HepG2 (cell line): ENCODE data around the gene TMEM225B. TPM values are rescaled to one million over a fixed set of nuclear protein-coding genes. Genes with fewer than 3 reads are reported as not detected.

Experiments
- BCL6 ChIP-seq: IDR thresholded peaks from 2 replicates; pipeline ENCODE4 v1.6.1; 2016; ENCODE audit warnings: missing genetic modification reagents, missing compliant biosample characterization
- GTF2F1 ChIP-seq: fragments of 150-350 bp; IDR thresholded peaks from 2 replicates; pipeline ENCODE4 v1.6.1; 2014; ENCODE audit warnings: low read length
- GZF1 ChIP-seq: sonication (generic); formaldehyde crosslinking; IDR thresholded peaks from 2 replicates; pipeline ENCODE4 v1.5.1; 2020; ENCODE audit warnings: mild to moderate bottlenecking, missing genetic modification reagents
- HMG20B ChIP-seq: conservative IDR thresholded peaks from 2 replicates; pipeline ENCODE4 v1.6.1; 2016; ENCODE audit warnings: missing genetic modification reagents, missing compliant biosample characterization
- IRF2 ChIP-seq: IDR thresholded peaks from 2 replicates; pipeline ENCODE4 v1.6.1; 2018; ENCODE audit warnings: missing genetic modification reagents, missing compliant biosample characterization
- MXI1 ChIP-seq: IDR thresholded peaks from 3 replicates; pipeline ENCODE4 v1.6.1; 2012; ENCODE audit warnings: low read depth, low read length, inconsistent platforms, borderline replicate concordance
- POLR2A ChIP-seq, 2 experiments: IDR thresholded peaks; 2 replicates each; pipeline ENCODE4 v1.6.1; 2011; ENCODE audit warnings: low read depth in 2 of 2, low read length in 2 of 2, mild to moderate bottlenecking in 1 of 2, moderate library complexity in 1 of 2; ENCODE audit not compliant: insufficient read depth in 1 of 2
- RFX5 ChIP-seq: IDR thresholded peaks from 2 replicates; pipeline ENCODE4 v1.6.1; 2011; ENCODE audit warnings: low read depth, low read length, improper control_type of control experiment
- TCF7 ChIP-seq: sonication (generic); IDR thresholded peaks from 2 replicates; pipeline ENCODE4 v1.6.1; 2016; ENCODE audit warnings: antibody characterized with exemption, low read depth
- TCF7L2 ChIP-seq: IDR thresholded peaks from 2 replicates; pipeline ENCODE4 v1.6.1; 2011; ENCODE audit warnings: mild to moderate bottlenecking, low read depth, low read length, moderate library complexity
- THYN1 ChIP-seq: sonication (generic); formaldehyde crosslinking; IDR thresholded peaks from 2 replicates; pipeline ENCODE4 v1.8.1; 2023; ENCODE audit warnings: low read depth, mild to moderate bottlenecking, moderate library complexity, missing genetic modification reagents, borderline replicate concordance
- ZFP36L1 ChIP-seq: sonication (generic); formaldehyde crosslinking; IDR thresholded peaks from 2 replicates; pipeline ENCODE4 v1.8.0; 2022; ENCODE audit warnings: mild to moderate bottlenecking, missing genetic modification reagents, moderate library complexity
- ZNF101 ChIP-seq: sonication (generic); formaldehyde crosslinking; IDR thresholded peaks from 2 replicates; pipeline ENCODE4 v1.4.0; 2020; ENCODE audit warnings: mild to moderate bottlenecking, low read depth, missing genetic modification reagents, borderline replicate concordance
- ZNF564 ChIP-seq: sonication (generic); formaldehyde crosslinking; IDR thresholded peaks from 2 replicates; pipeline ENCODE4 v1.8.1; 2023; ENCODE audit warnings: mild to moderate bottlenecking, missing genetic modification reagents
- ZNF605 ChIP-seq: sonication (generic); formaldehyde crosslinking; IDR thresholded peaks from 2 replicates; pipeline ENCODE4 v1.8.0; 2022; ENCODE audit warnings: mild to moderate bottlenecking, missing genetic modification reagents
- ZNF614 ChIP-seq: IDR thresholded peaks from 2 replicates; pipeline ENCODE4 v1.6.1; 2018; ENCODE audit warnings: missing biosample characterization, missing genetic modification reagents, inconsistent platforms, borderline replicate concordance
- ZNF772 ChIP-seq: sonication (generic); formaldehyde crosslinking; IDR thresholded peaks from 2 replicates; pipeline ENCODE4 v1.5.0; 2020; ENCODE audit warnings: mild to moderate bottlenecking, missing genetic modification reagents
- polyA plus RNA-seq, 8 experiments: library from polyadenylated mRNA; depleted of rRNA in 3 of 8; stranded (reverse) in 7 of 8; unstranded in 1 of 8; fragments of >200 nt; fragmentation: Illumina TruSeq in 4 of 8; extraction: Trizol in 4 of 8; gene quantifications; 2 replicates each; pipeline versions ENCODE4 v1.2.1 to v1.2.3, GENCODE V29; 2011 to 2016; ENCODE audit warnings: low read depth in 4 of 8, missing spikeins in 1 of 8, mixed read lengths in 1 of 8; ENCODE audit not compliant: insufficient read depth in 1 of 8
- total RNA-seq, 5 experiments: library from RNA; depleted of rRNA; stranded (reverse); fragments of >200 nt; fragmentation: Illumina TruSeq; extraction: Trizol; gene quantifications; 2 replicates each; pipeline ENCODE4 v1.2.3, GENCODE V29; 2016; ENCODE audit warnings: low read depth in 1 of 5
- TF ChIP-seq, protein P1 (sequence below): sonication (generic); formaldehyde crosslinking; IDR thresholded peaks from 2 replicates; pipeline ENCODE4 v1.4.0; 2020; ENCODE audit warnings: missing genetic modification reagents, low read depth, mild to moderate bottlenecking, borderline replicate concordance
- TF ChIP-seq, protein P2 (sequence below): sonication (generic); formaldehyde crosslinking; conservative IDR thresholded peaks from 2 replicates; pipeline ENCODE4 v1.8.1; 2023; ENCODE audit warnings: missing genetic modification reagents
- TF ChIP-seq, protein P3 (sequence below): sonication (generic); formaldehyde crosslinking; IDR thresholded peaks from 2 replicates; pipeline ENCODE4 v1.5.1; 2020; ENCODE audit warnings: missing genetic modification reagents, mild to moderate bottlenecking, borderline replicate concordance
- TF ChIP-seq, protein P4 (sequence below): sonication (generic); formaldehyde crosslinking; IDR thresholded peaks from 2 replicates; pipeline ENCODE4 v1.5.1; 2020; ENCODE audit warnings: missing genetic modification reagents, mild to moderate bottlenecking, borderline replicate concordance
- TF ChIP-seq, protein P5 (sequence below): sonication (generic); formaldehyde crosslinking; IDR thresholded peaks from 2 replicates; pipeline ENCODE4 v1.4.0; 2020; ENCODE audit warnings: missing genetic modification reagents
- TF ChIP-seq, protein P6 (sequence below): fragments of 450-650 bp; IDR thresholded peaks from 2 replicates; pipeline ENCODE4 v1.6.1; 2017

TMEM225B gene
- total and polyA plus RNA-seq, 2 of the 13 experiments (the other 11 are each of a cell fraction or from before 2014, with no cell fraction given), result 0.78 to 0.95 TPM

DNA sequence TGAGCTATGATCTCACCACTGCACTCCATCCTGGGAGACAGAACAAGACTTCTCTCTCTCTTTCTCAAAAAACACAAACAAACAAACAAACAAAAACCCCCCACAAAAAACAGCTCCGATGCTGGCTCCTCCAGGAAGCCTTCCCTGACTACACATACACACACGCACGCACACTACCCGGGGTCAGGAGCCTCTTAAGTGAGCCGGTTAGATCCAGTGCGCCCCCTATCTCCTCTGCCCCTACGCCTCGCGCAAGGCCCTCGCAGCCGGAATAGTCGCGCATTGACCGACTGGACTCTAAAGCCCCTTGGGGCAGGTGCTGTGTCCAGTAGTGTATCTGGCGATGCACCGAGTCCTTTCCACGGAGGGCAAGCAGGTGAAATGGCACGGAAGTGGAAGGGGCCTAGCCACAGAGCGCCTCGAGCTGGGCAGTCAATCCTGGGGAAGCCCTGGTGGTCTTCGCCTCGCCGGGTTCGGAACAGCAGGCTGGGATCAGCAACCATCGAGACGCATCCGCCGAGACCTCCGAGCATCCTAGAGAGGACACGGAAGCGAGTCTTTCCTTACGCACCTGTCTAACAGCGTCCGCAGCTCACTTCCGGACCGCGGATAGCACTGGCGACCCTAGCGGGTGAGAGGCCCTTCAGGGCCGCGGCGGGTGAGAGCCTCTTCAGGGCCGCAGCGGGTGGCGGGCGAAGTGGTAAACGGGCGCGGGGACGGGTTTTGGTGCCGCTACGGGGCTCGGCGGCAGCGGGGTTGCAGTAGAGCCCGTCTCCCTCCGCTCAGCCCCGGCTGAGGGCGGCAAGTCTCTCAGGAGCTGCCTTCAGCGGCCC, 18.5 kb downstream of the TMEM225B start, which contains the start of gene ZSCAN25 (continued):
- TF ChIP-seq, protein P1, sequence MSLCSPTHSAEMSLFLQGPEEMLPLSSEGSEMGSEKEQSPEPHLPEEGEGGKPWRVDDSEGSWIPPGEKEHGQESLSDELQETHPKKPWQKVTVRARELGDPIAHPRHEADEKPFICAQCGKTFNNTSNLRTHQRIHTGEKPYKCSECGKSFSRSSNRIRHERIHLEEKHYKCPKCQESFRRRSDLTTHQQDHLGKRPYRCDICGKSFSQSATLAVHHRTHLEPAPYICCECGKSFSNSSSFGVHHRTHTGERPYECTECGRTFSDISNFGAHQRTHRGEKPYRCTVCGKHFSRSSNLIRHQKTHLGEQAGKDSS (CRISPR knock-in tag), result peak; percentile 86; the same call in 1 of the 2 replicates
- TF ChIP-seq TCF7 (no peak), HMG20B (CRISPR knock-in tag) (peak; percentile 33; the same call in 1 of the 2 replicates), GZF1 (CRISPR knock-in tag) (peak; percentile 80), ZNF564 (no peak), MXI1 (peak; percentile 46; the same call in 1 of the 3 replicates), THYN1 (CRISPR knock-in tag) (no peak), ZFP36L1 (CRISPR knock-in tag) (no peak; the same call in 1 of the 2 replicates), ZNF101 (CRISPR knock-in tag) (0 out of 2 replicates have a peak, but pooled peaks have one; percentile 47), RFX5 (no peak), ZNF614 (CRISPR knock-in tag) (no peak; the same call in 1 of the 2 replicates), ZNF605 (peak; percentile 83), BCL6 (CRISPR knock-in tag) (peak; percentile 61), IRF2 (CRISPR knock-in tag) (peak; percentile 95), TCF7L2 (no peak), ZNF772 (CRISPR knock-in tag) (no peak; the same call in 1 of the 2 replicates), POLR2A (IDR thresholded peaks at IDR 0.05; ENCODE audit: insufficient read depth in 1 of 2, low read depth in 2 of 2, low read length in 2 of 2) (peak; percentile 82 to 83), GTF2F1 (no peak)
- TF ChIP-seq, protein P2, sequence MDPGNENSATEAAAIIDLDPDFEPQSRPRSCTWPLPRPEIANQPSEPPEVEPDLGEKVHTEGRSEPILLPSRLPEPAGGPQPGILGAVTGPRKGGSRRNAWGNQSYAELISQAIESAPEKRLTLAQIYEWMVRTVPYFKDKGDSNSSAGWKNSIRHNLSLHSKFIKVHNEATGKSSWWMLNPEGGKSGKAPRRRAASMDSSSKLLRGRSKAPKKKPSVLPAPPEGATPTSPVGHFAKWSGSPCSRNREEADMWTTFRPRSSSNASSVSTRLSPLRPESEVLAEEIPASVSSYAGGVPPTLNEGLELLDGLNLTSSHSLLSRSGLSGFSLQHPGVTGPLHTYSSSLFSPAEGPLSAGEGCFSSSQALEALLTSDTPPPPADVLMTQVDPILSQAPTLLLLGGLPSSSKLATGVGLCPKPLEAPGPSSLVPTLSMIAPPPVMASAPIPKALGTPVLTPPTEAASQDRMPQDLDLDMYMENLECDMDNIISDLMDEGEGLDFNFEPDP (CRISPR knock-in tag), result no peak
- TF ChIP-seq, protein P3, sequence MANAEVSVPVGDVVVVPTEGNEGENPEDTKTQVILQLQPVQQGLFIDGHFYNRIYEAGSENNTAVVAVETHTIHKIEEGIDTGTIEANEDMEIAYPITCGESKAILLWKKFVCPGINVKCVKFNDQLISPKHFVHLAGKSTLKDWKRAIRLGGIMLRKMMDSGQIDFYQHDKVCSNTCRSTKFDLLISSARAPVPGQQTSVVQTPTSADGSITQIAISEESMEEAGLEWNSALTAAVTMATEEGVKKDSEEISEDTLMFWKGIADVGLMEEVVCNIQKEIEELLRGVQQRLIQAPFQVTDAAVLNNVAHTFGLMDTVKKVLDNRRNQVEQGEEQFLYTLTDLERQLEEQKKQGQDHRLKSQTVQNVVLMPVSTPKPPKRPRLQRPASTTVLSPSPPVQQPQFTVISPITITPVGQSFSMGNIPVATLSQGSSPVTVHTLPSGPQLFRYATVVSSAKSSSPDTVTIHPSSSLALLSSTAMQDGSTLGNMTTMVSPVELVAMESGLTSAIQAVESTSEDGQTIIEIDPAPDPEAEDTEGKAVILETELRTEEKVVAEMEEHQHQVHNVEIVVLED (CRISPR knock-in tag), result peak; percentile 99
- TF ChIP-seq, protein P4, sequence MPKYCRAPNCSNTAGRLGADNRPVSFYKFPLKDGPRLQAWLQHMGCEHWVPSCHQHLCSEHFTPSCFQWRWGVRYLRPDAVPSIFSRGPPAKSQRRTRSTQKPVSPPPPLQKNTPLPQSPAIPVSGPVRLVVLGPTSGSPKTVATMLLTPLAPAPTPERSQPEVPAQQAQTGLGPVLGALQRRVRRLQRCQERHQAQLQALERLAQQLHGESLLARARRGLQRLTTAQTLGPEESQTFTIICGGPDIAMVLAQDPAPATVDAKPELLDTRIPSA (CRISPR knock-in tag), result peak; percentile 40; the same call in 1 of the 2 replicates
- TF ChIP-seq, protein P5, sequence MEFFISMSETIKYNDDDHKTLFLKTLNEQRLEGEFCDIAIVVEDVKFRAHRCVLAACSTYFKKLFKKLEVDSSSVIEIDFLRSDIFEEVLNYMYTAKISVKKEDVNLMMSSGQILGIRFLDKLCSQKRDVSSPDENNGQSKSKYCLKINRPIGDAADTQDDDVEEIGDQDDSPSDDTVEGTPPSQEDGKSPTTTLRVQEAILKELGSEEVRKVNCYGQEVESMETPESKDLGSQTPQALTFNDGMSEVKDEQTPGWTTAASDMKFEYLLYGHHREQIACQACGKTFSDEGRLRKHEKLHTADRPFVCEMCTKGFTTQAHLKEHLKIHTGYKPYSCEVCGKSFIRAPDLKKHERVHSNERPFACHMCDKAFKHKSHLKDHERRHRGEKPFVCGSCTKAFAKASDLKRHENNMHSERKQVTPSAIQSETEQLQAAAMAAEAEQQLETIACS (CRISPR knock-in tag), result no peak
- TF ChIP-seq, protein P6, sequence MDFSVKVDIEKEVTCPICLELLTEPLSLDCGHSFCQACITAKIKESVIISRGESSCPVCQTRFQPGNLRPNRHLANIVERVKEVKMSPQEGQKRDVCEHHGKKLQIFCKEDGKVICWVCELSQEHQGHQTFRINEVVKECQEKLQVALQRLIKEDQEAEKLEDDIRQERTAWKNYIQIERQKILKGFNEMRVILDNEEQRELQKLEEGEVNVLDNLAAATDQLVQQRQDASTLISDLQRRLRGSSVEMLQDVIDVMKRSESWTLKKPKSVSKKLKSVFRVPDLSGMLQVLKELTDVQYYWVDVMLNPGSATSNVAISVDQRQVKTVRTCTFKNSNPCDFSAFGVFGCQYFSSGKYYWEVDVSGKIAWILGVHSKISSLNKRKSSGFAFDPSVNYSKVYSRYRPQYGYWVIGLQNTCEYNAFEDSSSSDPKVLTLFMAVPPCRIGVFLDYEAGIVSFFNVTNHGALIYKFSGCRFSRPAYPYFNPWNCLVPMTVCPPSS, result no peak
